ENCODE measurements around the gene FBXL2. TPM values are rescaled to one million over a fixed set of nuclear protein-coding genes. Genes with fewer than 3 reads are reported as not detected.

FBXL2 gene
- total and polyA plus RNA-seq, 7 donors: 0.19 to 1.3 (median 0.43) TPM

GRCh38 chr3:33394403-33395054 is 117.3 kb downstream of the FBXL2 start:
- Histone ChIP-seq H3K4me3 (no peak overlapping the region), H3K4me1 (no peaks in the 10 kb centered on the region), H3K9me3 (no peaks in the 10 kb centered on the region), H3K27me3 (ENCODE audit: insufficient read depth in 3 of 3, low read length in 2 of 3) (no peaks in the 10 kb centered on the region), H3K36me3 (ENCODE audit: insufficient read depth in 1 of 2, low read depth in 1 of 2) (peaks cover 11 to 100% of the 10 kb centered on the region in 2 donors), H3K27ac (no peak overlapping the region)
- no peak for DNase-seq
- 92 to 100% (median 95%) methylated on average over 1 of the region's 1 CpG for WGBS, 3 donors
- no peak for TF ChIP-seq CTCF (IDR thresholded peaks at IDR 0.05)
- intact Hi-C loops (cut with DNase I): no loop called here
- ATAC-seq: no peak

- Histone ChIP-seq H3K4me1 (no peaks in the 10 kb centered on the region), H3K36me3 (ENCODE audit: insufficient read depth in 1 of 2, low read depth in 1 of 2) (peaks cover 19 to 100% of the 10 kb centered on the region in 2 donors)
Measured at GRCh38 chr3:33395900-33396299, 118.7 kb downstream of the FBXL2 start.

GRCh38 chr3:33398410-33398809 is 121.2 kb downstream of the FBXL2 start:
- no peak for TF ChIP-seq CTCF (IDR thresholded peaks at IDR 0.05)
- Histone ChIP-seq H3K27me3 (ENCODE audit: insufficient read depth in 3 of 3, low read length in 2 of 3) (no peaks in the 10 kb centered on the region), H3K36me3 (ENCODE audit: insufficient read depth in 1 of 2, low read depth in 1 of 2) (peaks cover 32 to 100% of the 10 kb centered on the region in 2 donors), H3K27ac (no peak overlapping the region), H3K4me1 (no peaks in the 10 kb centered on the region), H3K4me3 (no peak overlapping the region), H3K9me3 (no peaks in the 10 kb centered on the region)
- 95 to 98% (median 95%) methylated on average over 5 of the region's 5 CpGs for WGBS, 3 donors
- ATAC-seq: no peak
- intact Hi-C loops (cut with DNase I): no loop called here
- no peak for DNase-seq

More at GRCh38 chr3:33395900-33396299, 118.7 kb downstream of the FBXL2 start:
- intact Hi-C loops (cut with DNase I): no loop called here
- H3K4me3 ChIP-seq: no peak overlapping the region
- TF ChIP-seq CTCF (IDR thresholded peaks at IDR 0.05): no peak
- no peaks in the 10 kb centered on the region for H3K9me3 ChIP-seq
- DNase-seq: no peak
- H3K27ac ChIP-seq: no peak overlapping the region
- ATAC-seq: no peak
- 85 to 91% (median 91%) methylated on average over 7 of the region's 7 CpGs for WGBS, 3 donors
- H3K27me3 ChIP-seq (ENCODE audit: insufficient read depth in 3 of 3, low read length in 2 of 3): no peaks in the 10 kb centered on the region

GRCh38 chr3:33401781-33402180 is 124.5 kb downstream of the FBXL2 start:
- no peak for DNase-seq
- no peak for ATAC-seq
- H3K36me3 ChIP-seq (ENCODE audit: insufficient read depth in 1 of 2, low read depth in 1 of 2): peaks cover 35 to 93% of the 10 kb centered on the region in 2 donors
- intact Hi-C loops (cut with DNase I): no loop called here
- H3K27me3 ChIP-seq (ENCODE audit: insufficient read depth in 3 of 3, low read length in 2 of 3): no peaks in the 10 kb centered on the region
- no peak overlapping the region for H3K27ac ChIP-seq
- H3K4me3 ChIP-seq: no peak overlapping the region
- no peaks in the 10 kb centered on the region for H3K9me3 ChIP-seq
- 90 to 97% (median 93%) methylated on average over 2 of the region's 2 CpGs for WGBS, 3 donors
- TF ChIP-seq CTCF (IDR thresholded peaks at IDR 0.05): no peak
- no peaks in the 10 kb centered on the region for H3K4me1 ChIP-seq

GRCh38 chr3:33402936-33403335 is 125.7 kb downstream of the FBXL2 start:
- no peaks in the 10 kb centered on the region for H3K9me3 ChIP-seq
- H3K27me3 ChIP-seq (ENCODE audit: insufficient read depth in 3 of 3, low read length in 2 of 3): no peaks in the 10 kb centered on the region
- H3K36me3 ChIP-seq (ENCODE audit: insufficient read depth in 1 of 2, low read depth in 1 of 2): peaks cover 35 to 93% of the 10 kb centered on the region in 2 donors
- WGBS, 3 donors: 96 to 98% (median 98%) methylated on average over 3 of the region's 3 CpGs
- H3K27ac ChIP-seq: no peak overlapping the region
- ATAC-seq: no peak
- DNase-seq: no peak
- H3K4me3 ChIP-seq: no peak overlapping the region
- intact Hi-C loops (cut with DNase I): no loop called here
- no peaks in the 10 kb centered on the region for H3K4me1 ChIP-seq
- TF ChIP-seq CTCF (IDR thresholded peaks at IDR 0.05): no peak
